ENCODE measurements around the gene RPL23. TPM values are rescaled to one million over a fixed set of nuclear protein-coding genes. Genes with fewer than 3 reads are reported as not detected.
A peak's percentile ranks its signal among the peaks of the same experiment; 100 is the strongest.

The RPL23 gene
- total RNA-seq: 1,618 TPM

GRCh38 chr17:38853292-38854219 is at the start of gene RPL23:
TSS of gene RPL23 (minus strand) at chr17:38853721. CDS start at chr17:38853710, 11 bp downstream.
- Histone ChIP-seq H3K4me3 (ENCODE audit: low read length) (peak within 1 kb of the TSS; percentile 67), H3K4me1 (ENCODE audit: insufficient read depth, low read length) (peaks cover 44% of the 10 kb centered on the region), H3K27me3 (ENCODE audit: insufficient read depth, low read length) (no peaks in the 10 kb centered on the region), H3K9me3 (ENCODE audit: low read depth, low read length) (no peaks in the 10 kb centered on the region)

DNA sequence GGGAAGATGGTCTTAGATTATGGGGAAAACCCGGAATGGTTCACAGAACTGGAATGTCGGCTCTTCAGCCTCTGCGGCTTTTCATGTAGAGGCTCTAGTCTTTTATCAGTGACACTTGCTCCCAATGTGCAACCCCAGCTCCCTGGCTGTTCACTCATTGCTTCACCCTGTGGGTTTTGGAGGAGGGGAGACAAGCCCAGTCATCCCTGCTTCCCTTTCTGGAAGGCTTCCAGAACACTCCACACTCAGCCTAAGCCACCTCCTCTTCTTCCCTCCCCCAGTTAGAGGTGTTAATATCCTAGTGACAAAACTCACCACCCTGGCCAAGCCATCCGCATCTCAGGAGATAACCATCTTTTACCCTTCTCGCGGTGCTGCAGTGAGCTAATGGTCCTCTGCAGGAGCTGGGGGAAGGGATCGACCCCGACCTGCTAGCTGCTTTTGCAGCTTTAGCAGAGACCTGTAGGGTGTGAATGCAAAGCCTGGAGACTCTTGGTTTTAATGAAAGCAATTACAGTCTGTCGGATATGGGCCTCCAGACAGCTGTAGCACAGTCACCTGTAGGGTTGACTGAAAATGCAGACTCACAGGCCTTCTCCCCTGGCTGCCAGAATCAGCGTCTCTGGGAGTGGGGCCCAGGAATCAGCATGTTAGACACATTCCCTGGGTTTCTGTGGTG is 47.6 kb upstream of the RPL23 start:
- no peaks in the 10 kb centered on the region for H3K9me3 ChIP-seq (ENCODE audit: low read depth, low read length)
- H3K4me3 ChIP-seq (ENCODE audit: low read length): no peak overlapping the region
- no peaks in the 10 kb centered on the region for H3K27me3 ChIP-seq (ENCODE audit: insufficient read depth, low read length)
- peaks cover 87% of the 10 kb centered on the region for H3K4me1 ChIP-seq (ENCODE audit: insufficient read depth, low read length)

GRCh38 chr17:38899421-38899820 is 45.9 kb upstream of the RPL23 start:
- H3K4me1 ChIP-seq (ENCODE audit: insufficient read depth, low read length): peaks cover 90% of the 10 kb centered on the region
- no peaks in the 10 kb centered on the region for H3K27me3 ChIP-seq (ENCODE audit: insufficient read depth, low read length)
- no peaks in the 10 kb centered on the region for H3K9me3 ChIP-seq (ENCODE audit: low read depth, low read length)
- no peak overlapping the region for H3K4me3 ChIP-seq (ENCODE audit: low read length)

- H3K9me3 ChIP-seq (ENCODE audit: low read depth, low read length): no peaks in the 10 kb centered on the region
- H3K4me3 ChIP-seq (ENCODE audit: low read length): no peak overlapping the region
Measured at GRCh38 chr17:38898812-38899348, 45.4 kb upstream of the RPL23 start.

DNA sequence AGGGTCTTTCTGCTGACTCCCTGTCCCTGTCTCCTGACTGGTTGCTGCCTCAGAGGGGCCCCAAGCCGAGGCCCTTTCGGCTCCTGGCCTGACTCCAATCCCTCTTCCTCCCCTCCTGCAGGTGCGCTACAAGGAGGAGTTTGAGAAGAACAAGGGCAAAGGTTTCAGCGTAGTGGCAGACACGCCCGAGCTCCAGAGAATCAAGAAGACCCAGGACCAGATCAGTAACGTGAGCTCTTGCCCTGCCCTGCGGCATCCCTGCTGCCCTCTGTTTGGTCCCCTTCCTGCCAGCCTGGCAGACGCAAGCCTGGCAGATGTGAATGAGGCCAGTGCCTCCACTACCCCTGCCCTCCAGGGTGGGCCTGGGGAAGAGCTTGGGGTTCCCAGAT is 44.8 kb upstream of the RPL23 start:
- Histone ChIP-seq H3K4me3 (ENCODE audit: low read length) (no peak overlapping the region), H3K27me3 (ENCODE audit: insufficient read depth, low read length) (no peaks in the 10 kb centered on the region), H3K9me3 (ENCODE audit: low read depth, low read length) (no peaks in the 10 kb centered on the region), H3K4me1 (ENCODE audit: insufficient read depth, low read length) (peaks cover 97% of the 10 kb centered on the region)

More at GRCh38 chr17:38898812-38899348, 45.4 kb upstream of the RPL23 start:
- Histone ChIP-seq H3K4me1 (ENCODE audit: insufficient read depth, low read length) (peaks cover 96% of the 10 kb centered on the region), H3K27me3 (ENCODE audit: insufficient read depth, low read length) (no peaks in the 10 kb centered on the region)

- Histone ChIP-seq H3K27me3 (ENCODE audit: insufficient read depth, low read length) (no peaks in the 10 kb centered on the region), H3K9me3 (ENCODE audit: low read depth, low read length) (no peaks in the 10 kb centered on the region), H3K4me1 (ENCODE audit: insufficient read depth, low read length) (peaks cover 97% of the 10 kb centered on the region), H3K4me3 (ENCODE audit: low read length) (no peak overlapping the region)
Measured at GRCh38 chr17:38897671-38898290, 44.3 kb upstream of the RPL23 start.

DNA sequence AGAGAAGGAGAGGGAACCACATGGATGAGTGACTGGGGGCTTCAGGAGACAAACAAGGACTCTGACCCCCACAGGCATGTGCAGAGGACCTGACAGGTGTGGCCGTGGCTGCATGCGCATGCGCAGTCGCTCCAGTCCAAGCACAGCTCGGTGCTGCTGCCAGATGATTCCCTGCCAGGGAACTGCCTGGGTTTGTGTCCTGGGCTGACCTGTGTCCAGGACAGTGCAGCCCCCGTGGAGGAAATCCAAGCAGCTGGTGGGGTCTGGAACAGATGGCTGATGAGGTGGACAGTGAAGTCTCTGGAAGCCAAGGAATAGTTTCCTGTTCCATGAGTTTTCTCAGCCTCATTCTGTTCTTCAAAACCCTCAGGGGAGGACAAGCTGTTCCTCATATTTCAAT is 43.7 kb upstream of the RPL23 start:
- H3K27me3 ChIP-seq (ENCODE audit: insufficient read depth, low read length): no peaks in the 10 kb centered on the region
- H3K4me3 ChIP-seq (ENCODE audit: low read length): no peak overlapping the region
- peaks cover 97% of the 10 kb centered on the region for H3K4me1 ChIP-seq (ENCODE audit: insufficient read depth, low read length)
- H3K9me3 ChIP-seq (ENCODE audit: low read depth, low read length): no peaks in the 10 kb centered on the region

DNA sequence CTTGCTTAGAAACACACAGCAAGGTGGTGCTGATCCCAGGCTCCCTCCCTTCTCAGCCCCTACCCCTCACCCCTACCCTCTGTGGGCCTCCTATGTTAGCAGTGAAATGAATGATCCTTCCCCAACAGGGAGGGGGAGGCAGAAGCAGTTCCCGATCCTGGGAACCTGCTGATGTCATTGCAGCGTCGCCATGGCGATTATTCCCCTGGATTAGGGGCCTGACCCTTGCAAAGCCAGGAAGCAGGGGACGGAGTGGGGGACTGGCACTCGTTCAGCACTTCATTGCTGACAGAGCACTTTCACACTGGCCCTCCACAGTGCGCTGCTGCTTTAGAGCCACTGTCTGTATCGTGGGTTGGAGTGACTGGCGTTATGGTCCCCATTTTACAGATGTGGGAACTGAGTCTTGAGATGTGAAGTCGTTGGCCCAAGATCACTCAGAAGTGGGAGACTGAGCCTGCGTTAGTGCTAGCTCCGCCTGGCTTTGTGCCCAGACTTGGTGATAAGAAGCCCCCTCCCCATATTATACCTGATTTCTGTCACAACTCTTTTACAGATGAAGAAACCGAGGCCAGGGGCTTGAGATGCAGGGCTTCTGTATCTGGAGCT is 42.9 kb upstream of the RPL23 start:
- Histone ChIP-seq H3K4me3 (ENCODE audit: low read length) (no peak overlapping the region), H3K27me3 (ENCODE audit: insufficient read depth, low read length) (no peaks in the 10 kb centered on the region), H3K4me1 (ENCODE audit: insufficient read depth, low read length) (peaks cover 97% of the 10 kb centered on the region), H3K9me3 (ENCODE audit: low read depth, low read length) (no peaks in the 10 kb centered on the region)

- no peak overlapping the region for H3K4me3 ChIP-seq (ENCODE audit: low read length)
- peaks cover 97% of the 10 kb centered on the region for H3K4me1 ChIP-seq (ENCODE audit: insufficient read depth, low read length)
- H3K27me3 ChIP-seq (ENCODE audit: insufficient read depth, low read length): no peaks in the 10 kb centered on the region
- H3K9me3 ChIP-seq (ENCODE audit: low read depth, low read length): no peaks in the 10 kb centered on the region
Measured at GRCh38 chr17:38894276-38894675, 40.8 kb upstream of the RPL23 start.

DNA sequence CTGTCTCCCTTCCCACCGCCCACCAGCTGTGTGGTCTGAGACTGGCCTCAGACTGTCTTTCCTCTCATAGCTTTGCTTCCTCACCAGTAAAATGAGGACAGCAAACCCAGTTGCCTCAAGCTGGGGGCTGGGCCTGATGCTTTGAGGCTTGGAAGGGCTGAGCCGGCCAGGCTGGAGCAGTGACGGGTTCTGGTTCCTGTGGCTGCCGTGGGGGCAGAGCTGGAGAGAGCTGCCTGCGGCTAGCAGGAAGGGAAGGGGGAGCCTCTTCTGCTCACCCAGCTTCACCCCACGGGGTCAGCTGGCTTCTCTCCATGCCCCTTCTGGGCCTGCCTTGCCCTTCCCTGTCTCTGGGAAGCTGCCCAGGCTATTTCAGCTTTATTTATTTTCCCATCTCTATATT is 40.1 kb upstream of the RPL23 start:
- Histone ChIP-seq H3K4me1 (ENCODE audit: insufficient read depth, low read length) (peaks cover 97% of the 10 kb centered on the region), H3K4me3 (ENCODE audit: low read length) (no peak overlapping the region), H3K27me3 (ENCODE audit: insufficient read depth, low read length) (no peaks in the 10 kb centered on the region), H3K9me3 (ENCODE audit: low read depth, low read length) (no peaks in the 10 kb centered on the region)

GRCh38 chr17:38893113-38893512 is 39.6 kb upstream of the RPL23 start:
- H3K27me3 ChIP-seq (ENCODE audit: insufficient read depth, low read length): no peaks in the 10 kb centered on the region
- peaks cover 93% of the 10 kb centered on the region for H3K4me1 ChIP-seq (ENCODE audit: insufficient read depth, low read length)
- no peak overlapping the region for H3K4me3 ChIP-seq (ENCODE audit: low read length)
- H3K9me3 ChIP-seq (ENCODE audit: low read depth, low read length): no peaks in the 10 kb centered on the region

DNA sequence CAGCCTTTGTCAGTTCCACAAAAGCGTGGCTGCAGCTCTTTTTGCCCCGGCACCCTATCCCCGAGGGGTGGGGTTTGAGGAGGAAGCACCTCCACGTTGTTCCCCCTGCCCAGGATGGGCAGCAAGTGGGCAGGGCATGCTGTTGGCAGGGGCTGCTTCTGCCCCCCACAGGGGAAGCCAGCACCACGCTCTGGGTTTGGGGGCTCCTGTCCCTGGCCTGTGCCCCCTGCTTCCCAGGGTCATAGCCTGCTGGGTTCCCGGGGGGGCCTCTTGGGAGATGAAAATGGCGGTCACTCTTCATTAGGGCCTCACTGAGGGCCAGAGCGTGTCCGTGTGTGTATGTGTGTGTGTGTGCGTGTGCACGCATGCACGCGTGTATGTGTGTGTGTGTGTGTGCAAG is 39.1 kb upstream of the RPL23 start:
- Histone ChIP-seq H3K27me3 (ENCODE audit: insufficient read depth, low read length) (no peaks in the 10 kb centered on the region), H3K4me3 (ENCODE audit: low read length) (no peak overlapping the region), H3K9me3 (ENCODE audit: low read depth, low read length) (no peaks in the 10 kb centered on the region), H3K4me1 (ENCODE audit: insufficient read depth, low read length) (peaks cover 90% of the 10 kb centered on the region)

- Histone ChIP-seq H3K4me1 (ENCODE audit: insufficient read depth, low read length) (peaks cover 90% of the 10 kb centered on the region), H3K9me3 (ENCODE audit: low read depth, low read length) (no peaks in the 10 kb centered on the region), H3K4me3 (ENCODE audit: low read length) (no peak overlapping the region), H3K27me3 (ENCODE audit: insufficient read depth, low read length) (no peaks in the 10 kb centered on the region)
Measured at GRCh38 chr17:38892083-38892482, 38.6 kb upstream of the RPL23 start.

- H3K27me3 ChIP-seq (ENCODE audit: insufficient read depth, low read length): no peaks in the 10 kb centered on the region
- H3K4me1 ChIP-seq (ENCODE audit: insufficient read depth, low read length): peaks cover 90% of the 10 kb centered on the region
- H3K4me3 ChIP-seq (ENCODE audit: low read length): no peak overlapping the region
- no peaks in the 10 kb centered on the region for H3K9me3 ChIP-seq (ENCODE audit: low read depth, low read length)
Measured at GRCh38 chr17:38891441-38891840, 37.9 kb upstream of the RPL23 start.

GRCh38 chr17:38890410-38890746 is 36.9 kb upstream of the RPL23 start:
- no peaks in the 10 kb centered on the region for H3K27me3 ChIP-seq (ENCODE audit: insufficient read depth, low read length)
- no peaks in the 10 kb centered on the region for H3K9me3 ChIP-seq (ENCODE audit: low read depth, low read length)
- H3K4me3 ChIP-seq (ENCODE audit: low read length): no peak overlapping the region
- peaks cover 90% of the 10 kb centered on the region for H3K4me1 ChIP-seq (ENCODE audit: insufficient read depth, low read length)

Measured in mononuclear cell (primary cell).